AG08396 (cell line): ENCODE results near the gene CCDC157.
A peak's percentile ranks its signal among the peaks of the same experiment; 100 is the strongest.

ENCODE experiments used
- DNase-seq: peaks from one replicate; pipeline ENCODE4 v3.0.0; 2012; ENCODE audit warnings: low spot score, mixed read lengths

CCDC157 gene

GRCh38 chr22:30356449-30357235, at the start of gene CCDC157, which contains the start of gene SF3A1:
CCDC157 (plus strand) TSS chr22:30357007; CDS start chr22:30366001, 8,994 bp downstream.
SF3A1 (minus strand) TSS chr22:30356894; CDS start chr22:30356792, 102 bp downstream.
- peak; percentile 96 for DNase-seq

GRCh38 chr22:30307041-30307574, 49.7 kb upstream of the CCDC157 start:
- no peak for DNase-seq

DNA sequence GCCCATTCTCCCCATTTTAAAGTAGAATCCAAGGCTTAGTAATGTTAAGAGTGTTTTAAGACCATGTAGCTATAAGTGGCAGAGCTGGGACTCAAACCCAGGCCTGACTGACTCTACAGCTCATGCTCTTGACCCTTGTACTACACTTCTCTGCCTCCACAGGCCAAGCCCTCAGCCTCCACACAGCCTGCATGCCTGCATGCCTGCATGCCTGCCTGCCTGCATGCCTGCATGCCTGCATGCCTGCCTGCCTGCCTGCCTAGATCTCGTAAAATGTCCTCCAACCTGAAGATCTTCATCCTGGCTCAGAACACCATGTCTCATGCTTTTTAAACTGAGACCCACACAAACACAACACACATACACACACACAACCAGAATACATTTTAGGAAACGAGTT, 48.7 kb upstream of the CCDC157 start:
- DNase-seq, result no peak

DNA sequence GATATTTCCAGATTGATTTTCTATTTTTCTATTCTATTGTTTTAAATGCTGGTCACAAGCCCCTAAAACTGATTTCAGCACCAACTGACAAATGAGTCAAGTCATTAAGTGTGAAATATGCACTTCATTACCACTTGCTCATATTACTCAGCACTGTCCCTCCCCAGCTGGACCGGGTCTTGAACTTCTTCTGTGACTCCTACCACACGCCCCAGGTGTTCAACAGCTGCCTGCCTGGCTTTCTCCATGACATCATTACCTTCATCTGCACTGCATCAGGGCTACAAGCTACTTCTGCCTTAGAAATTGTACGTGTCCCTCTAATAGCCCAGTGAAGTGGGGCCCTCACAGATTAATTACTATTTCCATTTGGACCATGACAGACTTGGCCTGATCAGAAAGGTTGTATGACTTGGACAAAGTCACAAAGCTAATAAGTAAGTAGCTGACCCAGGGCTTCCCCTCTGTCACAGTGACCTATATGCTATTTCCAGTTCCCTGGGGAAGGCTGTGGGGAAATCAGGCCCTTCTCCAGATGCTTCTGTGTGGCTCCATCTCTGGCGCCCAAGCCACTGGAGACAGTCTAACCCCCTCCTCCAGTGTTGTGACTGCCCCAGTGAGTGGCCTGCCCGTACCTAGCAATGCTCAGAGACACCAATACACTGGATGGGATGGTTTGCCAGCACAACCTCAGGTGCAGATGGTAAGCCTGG, 48.1 kb upstream of the CCDC157 start:
- DNase-seq, result no peak

- peak; percentile 36 for DNase-seq
These were observed 46.7 kb upstream of the CCDC157 start for GRCh38 chr22:30309951-30310741.

GRCh38 chr22:30310881-30311771, 45.7 kb upstream of the CCDC157 start:
- DNase-seq, result peak; percentile 69

DNA sequence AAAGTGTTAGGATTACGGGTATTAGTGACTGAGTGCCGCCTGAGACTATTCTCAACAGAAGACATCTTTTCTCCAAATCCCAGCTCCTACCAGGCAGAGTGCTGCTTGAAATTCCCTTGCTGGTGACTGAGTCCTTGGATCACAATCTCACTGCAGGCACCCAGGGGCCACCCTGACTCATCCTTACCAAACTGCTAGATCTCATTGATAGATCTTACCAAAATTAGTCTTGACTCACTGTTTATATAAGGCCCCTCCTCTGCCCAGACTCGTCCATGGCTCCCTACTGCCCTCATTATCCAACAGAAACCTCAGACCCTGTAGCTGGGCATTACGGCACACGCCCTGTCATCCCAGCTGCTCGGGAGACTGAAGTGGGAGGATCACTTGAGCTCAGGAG, 44.8 kb upstream of the CCDC157 start:
- peak; percentile 59 for DNase-seq

- DNase-seq, result no peak
These were observed 43.1 kb upstream of the CCDC157 start for GRCh38 chr22:30313527-30314363.

DNA sequence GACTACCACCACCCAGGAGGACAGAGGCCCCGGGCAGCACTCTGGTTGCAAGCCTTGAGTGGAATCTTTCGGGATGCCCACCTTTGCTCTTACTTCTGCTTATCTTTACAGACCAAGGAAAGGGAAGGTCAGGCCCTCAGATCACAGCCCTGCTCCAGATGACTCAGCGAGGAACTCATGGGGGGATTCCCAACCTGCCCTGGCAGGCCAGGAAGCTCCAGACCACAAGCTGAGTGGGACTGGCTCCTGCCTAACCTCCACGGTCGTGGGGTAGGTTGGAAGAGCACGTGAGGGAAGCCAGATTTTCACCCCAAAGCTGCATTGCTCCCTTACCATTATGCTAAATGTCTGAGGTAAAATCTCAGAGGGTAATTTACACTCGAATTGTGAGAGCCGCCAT, 41.9 kb upstream of the CCDC157 start:
- DNase-seq, result no peak

DNA sequence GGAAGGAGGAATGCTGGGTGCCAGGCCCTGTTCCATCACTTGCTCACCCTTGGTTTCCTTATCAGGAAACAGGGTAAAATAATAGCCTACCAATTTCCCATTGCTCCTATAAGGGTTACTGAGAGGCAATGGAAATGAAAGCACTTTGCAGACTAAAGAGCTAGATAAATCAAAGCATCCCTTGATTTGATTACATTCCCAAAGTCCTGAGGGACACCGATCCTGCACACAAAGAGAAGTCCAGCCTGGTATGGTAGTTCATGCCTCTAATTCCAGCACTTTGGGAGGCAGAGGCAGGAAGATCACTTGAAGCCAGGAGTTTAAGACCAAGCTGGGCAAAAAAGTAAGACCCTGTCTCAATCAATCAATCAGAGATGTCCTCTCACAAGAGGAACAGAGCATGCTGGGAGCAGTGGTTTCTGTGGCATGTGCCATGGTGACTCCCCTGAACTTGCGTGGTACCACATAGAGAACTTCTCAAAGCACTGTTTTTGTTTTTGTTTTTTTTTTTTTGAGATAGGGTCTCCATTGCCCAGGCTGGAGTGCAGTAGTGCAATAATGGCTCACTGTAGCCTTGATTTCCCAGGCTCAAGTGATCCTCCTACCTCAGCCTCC, 40.7 kb upstream of the CCDC157 start:
- no peak for DNase-seq

DNA sequence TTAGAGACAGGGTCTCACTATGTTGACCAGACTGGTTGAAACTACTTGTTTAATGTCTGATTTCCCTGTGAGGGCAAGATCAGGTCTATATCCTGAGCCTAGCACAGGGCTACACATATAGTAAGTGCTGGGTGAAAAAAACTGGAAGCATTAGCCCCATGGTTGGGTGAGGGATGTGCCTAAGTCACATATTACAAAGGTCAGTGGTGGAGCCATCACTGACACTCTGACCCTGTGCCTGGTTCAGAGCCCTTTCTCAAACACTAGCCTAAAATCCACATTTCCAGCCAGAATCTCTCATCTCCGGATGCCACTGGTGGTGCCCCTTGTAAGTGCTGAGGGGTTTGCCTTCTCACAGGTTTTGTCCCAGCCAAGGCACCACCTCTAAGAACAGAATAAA, 39.0 kb upstream of the CCDC157 start:
- no peak for DNase-seq

DNA sequence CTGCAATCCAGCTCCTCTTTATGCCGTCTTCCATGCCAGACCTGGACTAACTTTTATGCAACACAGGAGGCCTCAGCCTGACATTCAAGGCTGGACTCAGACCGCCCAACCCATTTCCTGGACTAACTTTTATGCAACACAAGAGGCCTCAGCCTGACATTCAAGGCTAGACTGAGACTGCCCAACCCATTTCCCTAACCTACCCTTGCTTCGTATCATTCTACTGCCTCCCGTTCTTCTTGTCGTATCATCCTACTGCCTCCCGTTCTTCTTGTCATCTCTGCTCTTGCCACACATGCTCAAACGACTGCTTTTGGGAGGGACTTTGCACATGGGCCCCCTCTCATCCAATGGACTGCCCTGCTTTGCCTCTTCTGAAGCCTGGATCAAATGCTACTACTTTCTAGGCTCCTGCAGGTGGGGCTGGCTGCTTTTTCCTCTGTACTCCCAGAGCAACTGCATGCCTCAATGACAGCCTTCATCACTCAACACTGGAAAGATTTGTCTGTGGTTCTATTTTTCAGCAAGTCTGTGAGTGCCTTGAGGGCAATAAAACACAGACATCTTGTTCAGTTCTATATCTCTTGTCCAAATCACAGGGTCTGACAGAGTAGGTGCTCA, 37.9 kb upstream of the CCDC157 start:
- no peak for DNase-seq

- DNase-seq, result no peak
These were observed 36.7 kb upstream of the CCDC157 start for GRCh38 chr22:30320021-30320556.

DNA sequence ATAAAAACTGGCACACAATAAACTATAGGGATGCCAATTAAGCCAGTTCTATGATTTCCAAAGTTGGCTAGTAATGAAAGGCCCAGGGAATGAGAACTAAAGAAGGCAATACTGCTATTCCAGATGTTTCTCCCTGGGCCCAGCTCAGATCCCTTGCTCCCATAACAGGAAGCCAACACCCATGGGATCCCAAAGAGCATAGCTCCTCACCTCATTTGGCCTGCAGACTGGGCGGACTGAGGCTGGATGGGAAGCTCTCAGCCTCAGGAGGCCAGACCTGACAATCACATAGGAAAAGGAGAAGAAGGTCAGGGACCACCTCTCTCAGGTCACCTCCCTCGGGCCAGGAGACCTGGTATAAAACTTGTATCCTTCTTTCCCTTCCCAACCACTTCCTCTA, 35.3 kb upstream of the CCDC157 start:
- DNase-seq, result no peak

DNA sequence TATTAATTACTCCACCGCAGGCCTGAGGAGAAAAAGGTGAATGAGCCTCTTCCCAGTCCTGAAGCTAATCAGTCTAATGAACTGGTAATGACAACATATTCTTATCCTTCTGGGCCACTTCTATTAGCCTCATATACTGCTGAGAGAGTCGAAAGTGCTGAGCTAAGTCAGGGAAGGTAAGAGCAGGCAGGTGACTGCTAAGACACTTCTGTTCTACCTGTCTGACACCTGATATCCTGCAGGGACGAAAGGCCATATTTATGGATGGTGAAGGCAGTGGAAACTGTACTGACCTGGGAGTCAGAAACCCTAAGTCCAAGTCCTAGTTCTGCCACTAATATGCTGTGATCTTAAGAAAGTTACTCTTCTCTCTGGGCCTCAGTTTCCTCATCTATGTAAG, 33.6 kb upstream of the CCDC157 start:
- no peak for DNase-seq

- peak; percentile 68 for DNase-seq
These were observed 32.6 kb upstream of the CCDC157 start for GRCh38 chr22:30324014-30324730.

- DNase-seq, result peak; percentile 81
These were observed 31.6 kb upstream of the CCDC157 start for GRCh38 chr22:30325065-30325720.

GRCh38 chr22:30325724-30326254, 31.0 kb upstream of the CCDC157 start:
- DNase-seq, result no peak
